Retina (tissue), 1 donor: Measurements from ENCODE around the gene PITX2.
A peak's percentile ranks its signal among the peaks of the same experiment; 100 is the strongest.
"Not testable (repeated sequence)": the region's sequence is repeated elsewhere in the genome, so short reads cannot be mapped to it uniquely, and the experiment has no call there.

Experiments
- DNase-seq: peaks from one replicate; pipeline ENCODE4 v3.0.0-alpha.2; 2016

Gene PITX2

DNA sequence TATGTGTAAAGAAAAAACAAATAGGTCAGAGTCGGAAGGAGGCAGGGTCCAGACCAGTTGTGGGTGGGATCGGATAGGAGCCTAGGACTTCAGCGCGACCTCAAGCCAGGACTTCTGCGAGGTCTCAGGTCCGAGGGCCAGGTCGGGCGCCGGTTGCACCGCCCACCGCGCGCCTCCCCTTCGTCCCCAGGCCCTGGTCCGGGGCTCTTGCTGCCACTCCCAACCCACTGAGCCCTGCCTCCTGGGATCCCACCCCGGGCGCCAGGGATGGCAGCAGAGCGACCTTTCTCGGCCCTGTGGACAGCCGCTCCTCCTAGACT lies 12.3 kb downstream of the PITX2 start:
- no peak for DNase-seq

DNA sequence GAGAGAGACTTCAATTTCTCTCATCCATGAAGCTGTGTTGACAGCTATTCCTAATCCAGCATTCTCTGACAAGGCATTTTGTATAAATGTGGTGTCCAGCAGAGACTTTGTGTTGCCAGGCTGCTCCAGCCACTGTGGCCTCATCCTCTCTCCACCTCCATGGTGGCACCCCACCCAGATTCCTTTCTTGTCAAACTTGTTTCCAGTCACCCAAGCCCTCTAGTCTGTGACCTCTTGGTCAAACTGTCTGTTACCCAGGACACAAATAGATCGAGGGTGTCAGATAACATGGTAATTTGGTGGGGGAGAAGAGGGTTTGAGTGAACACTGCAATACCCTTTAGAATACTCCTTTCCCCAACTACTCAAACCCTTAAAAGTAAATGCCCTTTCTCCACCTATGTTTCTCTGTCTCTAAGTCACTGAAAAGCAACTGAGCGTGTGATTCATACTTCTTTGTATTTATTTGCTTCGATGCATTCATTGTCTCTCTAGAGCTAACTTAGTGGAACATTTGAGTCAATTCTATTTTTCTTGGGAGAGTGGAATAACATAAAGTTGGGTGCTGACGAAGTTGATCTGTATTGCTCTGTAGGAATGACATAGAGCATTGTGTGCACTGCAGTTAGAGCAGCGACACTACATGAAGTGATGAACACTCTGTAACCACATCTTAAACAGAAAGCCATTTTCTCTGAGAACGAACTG lies 13.7 kb downstream of the PITX2 start:
- peak; percentile 25 for DNase-seq

DNA sequence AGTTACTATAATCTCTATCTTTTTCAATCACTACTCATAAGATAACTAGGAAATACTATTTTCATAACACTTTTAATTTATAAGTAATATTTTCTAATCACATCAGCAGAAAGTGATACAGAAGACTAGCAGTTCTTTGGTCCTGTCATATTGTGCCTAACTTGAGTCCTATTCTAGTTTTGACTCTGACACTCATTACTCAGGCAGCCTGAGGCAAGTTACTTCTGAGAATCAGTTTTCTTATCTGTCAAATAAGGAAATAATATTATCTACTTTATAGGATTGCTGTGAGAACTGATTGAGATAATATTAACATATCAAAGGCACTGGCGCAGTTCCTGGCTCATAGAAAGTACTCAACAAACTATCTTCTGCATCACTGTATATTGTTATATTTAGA lies 17.8 kb downstream of the PITX2 start:
- DNase-seq = no peak

DNA sequence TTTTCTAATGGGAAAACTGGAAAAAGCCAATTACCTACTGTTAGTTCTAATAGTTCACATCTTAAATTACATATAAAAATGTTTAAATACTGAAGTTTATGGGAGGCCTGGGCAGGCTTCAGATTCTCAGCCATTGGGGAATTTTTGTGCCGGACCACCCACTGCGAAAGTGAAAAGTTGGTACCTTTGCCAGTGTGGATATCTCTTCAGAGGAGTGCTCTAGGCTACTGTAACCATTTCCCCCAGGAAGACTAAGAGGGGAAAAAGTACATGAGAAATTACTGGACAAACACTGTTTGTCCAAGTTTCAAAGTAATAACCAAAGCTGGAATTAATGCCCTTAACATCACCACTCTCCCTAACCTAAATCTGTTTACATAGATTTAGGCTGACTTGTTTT lies 20.8 kb downstream of the PITX2 start:
- DNase-seq = no peak

DNA sequence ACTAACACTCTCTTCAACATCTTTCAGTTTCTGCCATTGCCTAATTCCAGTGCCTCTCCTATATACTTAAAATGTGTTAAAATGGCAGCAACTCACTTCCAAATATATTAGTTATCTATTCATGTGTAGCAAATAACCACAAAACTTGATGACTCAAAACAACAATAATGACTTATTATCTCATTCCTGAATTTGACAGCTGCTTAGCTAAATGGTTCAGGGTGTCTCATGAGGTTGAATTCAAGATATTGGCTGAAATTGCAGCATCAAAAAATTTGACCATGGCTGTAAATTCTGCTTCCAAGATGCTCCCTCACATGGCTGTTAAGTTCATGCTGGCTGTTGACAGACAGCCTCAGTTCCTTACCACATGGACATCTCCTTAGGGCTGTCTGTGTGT lies 25.3 kb downstream of the PITX2 start:
- no peak for DNase-seq

DNA sequence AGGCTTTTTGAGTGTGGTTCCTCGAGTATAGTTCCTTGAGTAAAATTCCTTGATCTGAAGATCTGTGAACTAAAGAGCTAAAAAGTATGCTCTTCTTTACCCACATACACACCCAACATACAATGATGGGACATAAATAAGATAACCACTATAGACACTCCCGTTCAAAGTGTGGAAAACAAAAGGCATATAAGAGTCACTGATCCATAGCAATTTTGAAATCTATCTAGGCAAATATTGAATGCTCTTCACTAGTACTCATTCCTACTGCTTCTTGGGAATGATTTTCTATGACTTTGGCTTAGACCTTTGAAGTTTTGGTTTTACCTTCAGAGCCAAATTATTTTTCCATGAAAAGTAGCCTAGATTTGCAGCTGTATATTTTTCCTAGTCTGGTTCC lies 26.4 kb downstream of the PITX2 start:
- DNase-seq = no peak

DNA sequence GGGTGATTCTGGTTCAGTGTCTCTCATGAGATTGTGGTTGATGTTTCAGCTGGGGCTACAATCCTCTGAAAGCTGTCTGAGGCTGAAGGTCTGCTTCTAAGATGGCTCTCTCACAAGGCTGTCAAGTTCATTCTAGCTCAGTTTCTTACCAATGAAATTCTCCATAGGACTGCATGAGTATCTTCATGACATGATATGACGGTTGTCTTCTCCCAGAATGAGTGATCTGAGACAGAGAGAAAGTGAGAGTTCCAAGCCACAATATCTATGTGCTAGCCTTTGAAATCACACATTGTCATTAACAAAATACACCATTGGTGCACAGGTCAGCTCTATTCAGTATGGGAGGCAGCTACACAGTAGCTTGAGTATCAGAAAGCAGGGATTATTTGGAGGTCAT lies 27.3 kb downstream of the PITX2 start:
- DNase-seq = no peak

DNA sequence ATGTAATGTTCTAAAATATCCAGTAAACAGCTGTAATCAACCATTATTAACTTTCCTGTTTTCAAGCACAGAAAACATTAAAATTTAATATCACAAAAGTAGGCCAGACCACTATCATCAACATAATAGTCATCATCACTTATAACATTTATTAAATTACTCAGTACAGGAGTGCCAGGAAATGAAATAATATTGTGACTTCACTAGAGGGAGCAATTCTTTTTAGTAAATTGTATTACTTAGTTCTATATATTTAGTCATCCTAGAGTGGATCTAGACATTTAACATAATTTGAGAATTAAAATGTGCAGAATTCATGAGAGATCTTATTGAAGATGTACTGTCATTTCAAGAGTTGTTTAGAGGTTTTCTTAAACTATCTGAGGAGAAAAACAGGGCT lies 33.6 kb downstream of the PITX2 start:
- no peak for DNase-seq

DNA sequence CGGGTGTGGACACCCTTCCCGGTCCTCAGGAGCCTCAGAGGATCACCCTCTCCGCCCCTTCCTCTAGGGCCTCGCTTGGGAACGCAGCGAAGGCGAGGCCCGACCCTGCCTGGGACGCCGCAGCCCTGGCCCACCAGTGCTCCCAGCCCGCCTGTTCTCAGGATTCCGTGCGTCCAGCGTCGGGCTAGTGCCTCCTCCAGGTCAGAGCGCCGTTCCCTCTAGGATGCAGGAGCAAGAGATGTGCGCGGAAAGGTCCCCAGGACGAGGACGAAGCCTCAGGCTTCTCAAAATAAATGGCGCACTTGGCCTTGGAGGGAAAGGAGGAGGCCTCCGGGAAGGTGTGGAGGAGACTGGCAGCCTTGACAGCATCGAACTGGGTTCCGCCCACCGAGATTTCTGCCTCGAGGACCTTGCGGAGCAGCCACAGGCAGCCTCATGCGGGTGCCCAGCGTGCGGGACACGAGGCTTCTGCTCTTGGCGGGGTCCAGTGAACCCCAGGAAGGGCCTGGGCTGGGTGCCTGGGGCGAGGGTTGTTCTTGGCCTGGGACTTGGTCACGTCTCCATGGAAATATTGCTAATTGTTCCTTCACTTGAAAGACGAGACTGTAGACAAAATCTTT lies 35.1 kb downstream of the PITX2 start:
- no peak for DNase-seq

DNA sequence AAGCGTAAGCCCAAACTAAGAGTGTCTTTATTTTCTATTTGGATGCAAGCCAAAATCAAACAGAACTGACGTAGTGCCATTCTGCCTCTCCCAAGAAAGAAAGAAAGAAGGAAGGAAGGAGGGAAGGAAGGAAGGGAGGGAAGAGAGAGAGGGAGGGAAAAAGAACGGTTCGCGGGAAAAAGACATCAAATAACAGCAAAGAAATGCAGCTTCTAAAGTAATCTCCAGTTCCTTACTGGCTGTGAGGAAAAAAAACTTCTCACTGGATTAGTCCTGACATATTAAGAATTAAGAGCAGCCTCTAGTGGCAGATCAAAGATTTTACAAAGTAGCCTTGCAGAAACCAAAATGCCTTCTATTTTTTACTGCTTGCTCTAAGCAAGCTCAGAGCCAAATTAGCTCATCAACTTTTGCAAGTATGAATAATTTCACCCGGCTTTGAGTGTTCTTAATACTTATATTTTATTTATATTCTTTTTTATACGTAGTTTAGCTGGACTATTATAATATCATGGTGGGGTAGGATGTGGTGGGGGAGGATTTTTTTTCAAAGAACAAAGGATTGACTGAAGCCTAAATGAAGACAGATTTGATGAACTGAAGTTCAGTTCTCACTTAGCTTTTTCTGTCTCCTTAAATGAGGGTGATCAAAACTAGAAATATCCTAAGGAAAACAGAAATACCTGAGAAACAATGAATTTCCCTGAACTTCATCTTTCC lies 36.6 kb downstream of the PITX2 start:
- no peak for DNase-seq

DNA sequence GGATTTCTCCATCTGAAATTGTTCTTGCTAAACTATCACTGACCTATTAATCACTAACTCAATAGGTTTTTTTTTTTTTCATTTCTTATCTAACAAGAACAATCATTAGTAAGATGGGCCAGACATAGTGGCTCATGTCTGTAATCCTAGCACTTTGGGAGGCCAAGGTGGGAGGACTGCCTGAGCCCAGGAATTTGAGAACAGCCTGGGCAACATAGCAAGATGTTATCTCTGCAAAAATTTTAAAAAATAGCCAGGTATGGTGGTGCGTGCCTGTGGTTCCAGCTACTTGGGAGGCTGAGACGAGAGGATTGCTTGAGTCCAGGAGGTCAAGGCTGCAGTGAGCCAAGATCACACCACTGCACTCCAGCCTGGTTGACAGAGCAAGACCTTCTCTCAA lies 46.2 kb downstream of the PITX2 start:
- not testable (repeated sequence) for DNase-seq
